HG03064 (cell line): ENCODE measurements around the gene DHRS7B.
"Not testable (repeated sequence)": the region's sequence is repeated elsewhere in the genome, so short reads cannot be mapped to it uniquely, and the experiment has no call there.

Experiments
- ATAC-seq: cut with Tn5 transposase; IDR thresholded peaks from one replicate; pipeline ENCODE4 v1.9.1; 2021; ENCODE audit warnings: low read depth; ENCODE audit not compliant: unreplicated experiment

The DHRS7B gene

DNA sequence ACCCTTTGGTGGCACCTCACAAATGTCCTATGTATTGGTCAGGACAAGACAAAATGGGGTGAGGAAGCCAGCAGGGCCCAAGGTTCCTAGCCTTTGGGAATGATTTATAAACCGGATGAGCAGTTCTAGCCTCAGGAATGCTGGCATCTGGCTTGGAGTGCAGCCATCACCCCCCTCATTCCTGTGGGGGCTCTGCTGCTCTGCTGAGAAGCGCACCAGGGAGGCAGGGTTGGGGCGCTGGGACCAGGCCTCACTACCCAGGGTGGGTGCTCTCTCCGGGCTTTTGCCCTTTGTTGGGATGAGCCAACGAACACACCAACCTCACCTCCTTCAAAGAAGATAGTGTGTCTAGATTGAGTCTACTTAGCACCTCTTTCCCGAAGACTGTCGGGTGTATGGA is 47.9 kb downstream of the DHRS7B start:
- no peak for ATAC-seq

DNA sequence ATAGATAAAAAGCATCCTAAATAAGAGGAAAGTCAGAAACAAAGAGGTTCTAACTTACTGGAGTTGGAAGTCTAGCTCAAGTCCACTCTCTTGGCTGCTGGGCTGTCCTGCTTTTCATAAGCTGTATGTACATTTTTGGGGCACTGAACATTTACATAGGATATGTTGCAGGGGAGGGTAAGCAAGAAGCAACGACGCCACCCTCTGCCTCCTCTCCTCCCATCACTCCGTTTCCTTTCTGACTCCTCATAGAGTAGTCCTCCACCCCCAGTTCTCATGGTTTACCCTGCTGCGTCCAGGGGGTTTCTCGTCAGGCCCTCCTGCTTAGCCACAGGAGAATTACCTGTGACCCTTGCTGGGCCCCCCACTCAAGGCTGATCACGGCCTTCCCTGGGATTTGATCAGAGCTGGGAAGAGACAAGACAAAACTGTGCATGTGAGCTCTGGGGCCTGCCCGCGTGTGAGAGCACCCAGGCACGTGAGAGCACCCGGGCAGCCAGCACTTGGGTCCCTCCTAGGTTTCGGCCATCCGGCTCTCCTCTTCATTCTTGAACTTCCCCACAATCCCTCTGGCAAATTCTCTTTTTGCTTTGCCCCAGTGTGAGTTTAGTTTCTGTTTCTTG is 50.1 kb downstream of the DHRS7B start:
- no peak for ATAC-seq

DNA sequence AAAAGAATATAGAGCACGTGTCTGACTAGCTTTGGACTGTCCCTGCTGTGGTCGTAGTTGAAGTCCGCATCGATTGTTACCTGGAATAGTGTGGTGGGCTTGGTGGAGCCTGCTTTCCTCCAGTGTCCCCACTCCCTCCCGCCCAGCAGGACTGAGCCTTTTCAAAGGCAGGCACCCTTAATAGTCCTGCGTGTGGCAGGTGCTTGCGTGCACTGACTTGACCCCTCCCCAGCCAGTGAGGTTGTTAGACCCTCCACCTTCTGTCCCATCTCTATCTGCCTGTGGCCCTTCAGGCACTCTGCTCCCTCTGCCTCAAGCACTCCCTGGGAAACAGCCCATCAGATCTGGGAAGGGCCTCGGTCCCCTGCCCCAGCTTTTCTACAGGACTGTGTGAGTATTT is 50.6 kb downstream of the DHRS7B start:
- no peak for ATAC-seq

DNA sequence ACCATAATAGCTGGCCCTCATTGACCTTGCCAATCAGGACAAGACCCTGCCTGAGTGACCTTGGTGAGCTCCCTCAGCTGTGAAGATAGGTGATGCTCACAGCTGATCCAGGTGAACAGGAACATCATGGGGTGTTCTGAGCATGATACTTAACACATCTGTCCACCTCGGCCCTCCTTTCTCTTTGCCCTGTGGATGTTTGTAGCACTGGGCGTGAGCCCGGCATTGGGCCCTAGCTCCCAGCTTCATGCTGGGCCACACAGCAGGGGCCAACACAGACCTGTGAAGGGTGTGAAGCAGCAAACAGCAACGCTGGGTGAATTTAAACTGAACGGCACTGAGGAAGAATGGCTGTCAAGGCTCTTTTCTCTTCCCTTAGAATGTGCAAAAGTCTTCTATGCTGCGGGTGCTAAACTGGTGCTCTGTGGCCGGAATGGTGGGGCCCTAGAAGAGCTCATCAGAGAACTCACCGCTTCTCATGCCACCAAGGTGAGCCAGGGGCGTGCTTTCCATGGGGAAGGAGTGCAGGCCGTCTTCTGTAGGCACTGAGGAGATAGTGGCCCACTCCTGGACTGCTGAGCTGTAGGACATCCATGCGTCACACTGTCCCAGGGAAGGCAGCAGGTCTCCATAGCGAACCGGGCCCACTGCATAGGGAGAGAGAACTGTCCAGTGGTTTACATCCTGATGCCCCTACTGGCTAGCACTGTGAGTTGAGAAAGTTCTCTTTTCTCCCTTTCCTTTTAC is 51.3 kb downstream of the DHRS7B start:
- ATAC-seq, result no peak

DNA sequence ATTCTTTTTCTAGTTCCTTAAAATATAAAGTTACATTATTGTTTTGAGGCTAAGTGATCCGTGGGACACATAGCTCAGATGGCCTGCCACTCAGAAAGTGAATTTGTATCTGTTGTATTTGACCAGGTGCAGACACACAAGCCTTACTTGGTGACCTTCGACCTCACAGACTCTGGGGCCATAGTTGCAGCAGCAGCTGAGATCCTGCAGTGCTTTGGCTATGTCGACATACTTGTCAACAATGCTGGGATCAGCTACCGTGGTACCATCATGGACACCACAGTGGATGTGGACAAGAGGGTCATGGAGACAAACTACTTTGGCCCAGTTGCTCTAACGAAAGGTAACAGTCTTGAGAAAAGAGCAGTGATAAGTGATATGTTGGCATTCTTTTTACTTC is 56.7 kb downstream of the DHRS7B start:
- ATAC-seq, result no peak

DNA sequence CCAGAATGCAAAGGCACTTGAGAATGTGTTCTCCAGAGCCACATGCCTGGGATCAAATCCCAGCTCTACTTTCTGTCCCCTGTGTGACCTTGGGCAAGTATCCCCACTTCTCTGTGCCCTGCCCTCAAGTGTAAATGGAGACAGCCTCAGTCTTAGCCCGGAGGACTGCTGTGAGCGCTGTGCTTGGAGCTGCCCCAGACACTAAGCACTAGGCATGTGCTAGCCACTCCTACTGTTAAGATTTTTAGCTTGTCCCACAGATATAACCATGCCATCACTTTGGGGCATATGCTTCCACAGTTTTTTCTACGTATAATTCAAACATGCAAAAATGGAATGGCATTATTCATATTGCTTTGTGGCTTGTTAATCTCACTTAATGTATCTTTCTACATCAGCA is 57.8 kb downstream of the DHRS7B start:
- no peak for ATAC-seq

DNA sequence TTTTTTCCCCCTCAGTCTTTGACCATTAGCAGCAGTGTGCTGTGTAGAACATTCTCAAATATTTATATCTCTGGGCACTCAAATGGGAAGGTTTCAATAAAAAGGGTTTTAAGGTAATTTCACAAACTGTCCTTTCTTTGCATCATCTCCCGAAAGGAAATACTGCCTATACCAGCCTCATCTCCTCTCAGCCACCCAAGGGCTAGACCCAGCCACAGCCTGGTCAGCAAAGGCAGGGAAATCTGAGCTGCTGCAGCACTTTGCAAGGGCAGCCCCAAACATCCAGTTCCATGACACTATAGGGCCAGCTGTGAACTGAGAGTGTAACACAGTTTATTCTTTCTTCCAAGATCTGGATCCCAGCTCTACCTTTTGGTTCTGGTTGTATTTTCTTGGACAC is 58.3 kb downstream of the DHRS7B start:
- ATAC-seq, result no peak

DNA sequence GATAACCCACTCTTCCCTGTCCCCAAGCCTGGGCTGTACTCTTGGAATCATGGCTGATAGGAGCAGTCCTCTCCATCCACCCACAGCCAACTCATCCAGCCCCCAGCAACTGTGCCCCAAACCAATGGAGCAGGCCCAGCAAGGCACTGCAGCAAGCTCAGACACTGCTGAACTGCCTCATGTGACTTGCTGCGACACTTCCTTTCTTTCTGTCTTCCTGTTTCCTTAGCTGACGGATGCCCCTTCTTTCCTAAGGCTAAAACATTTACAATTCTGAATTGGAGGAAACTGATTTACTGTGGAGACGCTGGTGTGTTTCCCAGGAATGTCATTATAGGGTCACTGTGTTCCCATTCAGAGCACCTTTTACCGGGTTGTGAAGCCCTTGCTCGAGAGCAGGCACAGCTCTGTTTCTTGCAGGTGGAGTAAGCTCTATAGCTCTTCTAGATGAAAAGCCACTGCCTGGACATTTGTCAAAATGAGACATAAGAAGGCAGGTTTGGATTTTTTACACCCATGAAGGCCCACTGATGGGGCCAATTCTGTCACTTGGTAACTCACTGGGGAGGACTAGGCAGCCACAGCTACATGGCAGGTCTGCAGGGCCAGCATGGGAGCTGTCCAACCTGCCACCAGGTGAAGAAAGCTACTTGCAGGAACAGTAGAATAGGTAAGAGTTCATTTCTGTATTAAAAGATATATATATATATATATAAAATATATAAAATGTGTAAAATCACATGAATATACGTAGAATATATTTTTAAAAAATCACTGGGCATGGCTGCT is 59.8 kb downstream of the DHRS7B start:
- ATAC-seq, result no peak

DNA sequence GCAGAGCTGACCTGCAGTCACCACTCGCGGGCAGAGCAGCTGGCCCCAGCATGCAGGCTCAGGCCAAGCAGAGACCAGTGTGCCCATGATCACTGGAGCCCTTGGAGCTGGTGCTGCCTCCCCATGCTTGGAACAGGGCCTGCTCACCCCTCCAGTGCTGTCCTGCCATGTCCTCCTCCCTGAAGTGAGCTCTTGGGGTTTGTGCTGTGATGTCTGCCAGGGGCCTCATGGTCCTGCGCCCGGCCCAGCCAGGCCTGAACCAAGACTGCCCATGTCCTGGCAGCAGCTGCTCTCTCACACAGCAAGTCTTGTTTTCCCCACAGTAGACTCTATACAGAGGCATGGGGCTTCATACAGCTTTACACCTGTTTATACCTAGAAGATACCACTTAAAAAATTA is 62.6 kb downstream of the DHRS7B start:
- ATAC-seq, result no peak

DNA sequence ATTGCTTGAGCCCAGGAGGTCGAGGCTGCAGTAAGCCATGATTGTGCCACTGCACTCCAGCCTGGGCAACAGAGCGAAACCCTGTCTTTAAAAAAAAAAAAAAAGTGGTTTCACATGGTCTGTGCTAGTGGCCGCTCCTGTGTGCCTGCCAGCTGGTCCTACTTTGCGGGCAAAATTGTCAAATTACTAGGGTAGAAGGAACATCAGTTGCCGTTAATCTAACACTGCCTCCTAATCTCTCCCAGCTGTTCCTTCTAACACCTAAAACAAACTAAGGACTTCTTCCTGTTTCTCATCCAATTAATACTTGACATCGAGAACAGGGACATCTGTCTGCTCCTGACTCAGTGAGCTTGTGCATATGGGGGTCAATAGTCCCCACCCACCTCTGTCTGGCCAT is 63.3 kb downstream of the DHRS7B start:
- no peak for ATAC-seq

DNA sequence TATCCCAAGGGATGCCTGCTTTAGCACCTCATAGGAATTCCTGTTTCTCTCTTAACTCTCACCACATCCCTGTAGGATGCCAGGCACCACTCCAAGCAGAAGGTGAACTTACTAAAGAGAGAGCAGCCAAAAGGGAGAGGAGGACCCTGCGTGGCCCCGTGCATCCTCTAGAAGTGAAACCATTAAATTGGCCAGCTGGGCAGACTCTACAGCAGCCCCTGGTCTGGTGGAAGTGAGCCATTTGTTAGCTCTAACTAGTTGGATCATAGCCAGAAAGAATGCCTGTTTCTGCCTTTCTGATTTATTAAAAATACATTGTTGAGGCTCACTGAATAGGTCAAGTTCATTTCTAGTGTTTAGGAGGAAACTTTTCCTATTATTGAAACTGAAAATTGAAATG is 64.9 kb downstream of the DHRS7B start:
- ATAC-seq, result no peak

DNA sequence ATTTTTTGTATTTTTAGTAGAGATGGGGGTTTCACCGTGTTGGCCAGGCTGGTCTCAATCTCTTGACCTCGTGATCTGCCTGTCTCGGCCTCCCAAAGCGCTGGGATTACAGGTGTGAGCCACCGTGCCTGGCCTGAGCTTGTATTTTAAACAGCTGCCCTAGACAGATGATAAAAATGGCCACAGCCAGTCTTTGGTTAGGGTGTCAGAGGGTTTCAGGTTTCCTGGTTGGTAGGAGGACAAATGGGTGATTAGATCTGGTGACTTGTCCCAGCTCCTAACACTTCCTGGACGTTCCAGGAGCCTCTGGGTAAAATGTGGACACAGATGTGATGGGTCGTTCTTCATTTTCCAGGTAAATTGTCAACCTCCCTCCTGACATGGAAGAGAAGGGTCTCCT is 65.7 kb downstream of the DHRS7B start:
- not testable (repeated sequence) for ATAC-seq

DNA sequence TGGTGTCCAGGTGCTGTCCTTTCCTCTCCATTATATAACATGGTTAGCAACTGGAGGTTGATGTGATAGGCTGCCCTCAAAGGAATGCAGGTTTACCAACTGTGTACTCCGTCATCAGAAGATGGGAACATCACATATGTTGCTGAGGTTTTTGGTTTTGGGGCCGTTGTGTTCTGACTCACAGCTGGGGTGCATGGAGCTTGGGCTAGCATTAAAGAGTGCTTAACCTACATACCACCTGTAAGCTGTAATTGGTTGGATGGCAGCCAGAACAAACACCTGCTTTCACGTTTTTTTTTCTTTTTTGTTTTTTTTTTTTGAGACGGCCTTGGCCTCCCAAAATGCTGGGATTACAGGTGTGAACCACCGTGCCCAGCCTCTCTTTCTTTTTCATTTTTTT is 66.3 kb downstream of the DHRS7B start:
- ATAC-seq, result no peak

DNA sequence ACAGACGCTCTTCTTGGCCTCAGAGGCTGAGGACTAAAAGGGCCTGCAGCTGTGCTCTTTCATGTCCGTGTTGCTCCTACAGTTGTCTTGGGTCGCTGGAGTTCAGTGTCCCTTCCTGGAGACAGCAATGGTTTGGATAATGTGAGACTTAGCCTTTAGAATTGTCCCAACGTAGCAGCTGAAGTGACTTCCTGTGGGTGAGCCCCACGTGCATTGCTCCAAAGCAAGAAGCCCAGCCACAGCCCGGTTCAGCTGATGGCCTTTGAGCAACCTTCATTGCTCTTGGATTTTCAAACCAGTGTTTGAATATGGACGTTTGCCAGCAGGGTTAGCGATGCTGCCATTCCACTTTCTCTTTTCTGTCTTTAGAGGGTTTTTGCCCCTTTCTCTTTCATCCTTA is 67.5 kb downstream of the DHRS7B start:
- ATAC-seq, result no peak

DNA sequence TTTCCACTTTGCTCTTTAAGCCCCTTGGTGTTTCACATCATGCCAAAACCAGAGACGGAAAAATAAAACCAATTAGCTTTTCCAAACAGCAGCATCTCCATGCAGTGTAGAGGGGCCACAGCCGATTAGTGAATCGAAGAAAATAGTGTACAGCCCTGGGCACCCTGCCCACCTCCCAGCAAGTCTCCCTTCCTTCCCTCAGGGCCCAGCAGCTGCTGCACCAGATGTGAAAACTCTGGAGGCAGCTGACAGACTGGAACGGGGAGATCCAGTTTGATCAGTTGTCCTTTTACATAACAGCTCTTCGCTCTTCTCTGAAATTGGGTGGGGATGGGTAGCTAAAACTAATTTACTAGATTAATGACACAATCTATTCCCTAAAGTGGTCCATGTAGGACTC is 67.9 kb downstream of the DHRS7B start:
- no peak for ATAC-seq

DNA sequence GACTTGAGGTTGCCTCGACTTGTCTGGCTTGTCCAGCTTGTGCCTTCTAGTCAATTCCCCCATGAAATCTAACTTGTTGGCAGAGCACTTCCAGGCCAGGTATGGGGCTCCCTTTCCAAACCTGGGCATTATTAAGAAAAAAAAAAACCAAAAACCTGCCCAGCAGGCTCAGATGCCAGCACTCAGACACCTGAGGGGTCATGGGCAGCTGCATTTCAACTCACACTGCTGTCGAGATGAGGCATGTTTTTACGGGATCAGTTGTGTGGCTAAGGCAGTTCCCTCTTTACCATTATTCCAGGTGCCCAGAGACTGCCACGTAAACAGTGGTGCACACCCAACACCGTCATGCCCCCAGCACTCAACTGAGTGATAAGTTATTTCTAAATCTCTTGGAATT is 69.4 kb downstream of the DHRS7B start:
- ATAC-seq, result no peak

DNA sequence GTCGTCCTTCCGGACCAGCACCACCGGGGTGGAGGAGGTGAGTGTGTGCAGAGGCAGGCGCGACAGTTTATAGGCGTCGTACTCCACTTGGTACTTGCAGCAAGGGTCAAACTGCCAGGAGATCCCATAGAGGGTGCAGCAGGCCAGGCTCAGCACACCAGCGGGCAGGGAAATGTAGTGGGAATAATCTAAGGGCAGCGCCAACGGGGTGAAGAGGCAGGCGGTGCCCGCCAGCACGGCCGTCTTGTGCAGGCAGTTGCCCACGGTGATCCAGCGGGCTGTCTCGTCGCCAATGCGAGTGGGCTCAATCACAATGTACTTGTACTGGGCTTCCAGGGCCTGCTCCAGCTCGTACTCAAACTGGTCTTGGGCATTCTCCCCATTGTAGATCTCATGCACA is 71.6 kb downstream of the DHRS7B start:
- ATAC-seq, result no peak

DNA sequence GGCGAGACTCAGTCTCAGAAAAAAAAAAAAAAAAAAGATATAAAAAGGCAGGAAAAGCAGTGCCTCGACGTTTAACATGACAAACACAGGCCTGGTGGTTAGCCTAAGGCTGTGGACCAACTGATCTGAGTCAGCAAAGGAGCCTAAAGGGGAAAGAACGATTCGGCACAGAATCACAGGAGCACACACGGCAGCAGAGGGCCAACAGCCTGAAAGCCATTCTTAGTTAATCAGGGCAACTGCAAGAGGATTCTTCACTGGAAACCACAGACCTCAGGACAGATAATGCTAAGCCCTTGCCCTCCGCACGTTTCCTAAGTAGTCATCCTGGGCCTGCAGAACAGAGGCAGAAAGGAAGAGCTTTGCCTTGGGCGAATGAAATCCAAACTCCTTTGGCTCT is 72.5 kb downstream of the DHRS7B start:
- no peak for ATAC-seq

DNA sequence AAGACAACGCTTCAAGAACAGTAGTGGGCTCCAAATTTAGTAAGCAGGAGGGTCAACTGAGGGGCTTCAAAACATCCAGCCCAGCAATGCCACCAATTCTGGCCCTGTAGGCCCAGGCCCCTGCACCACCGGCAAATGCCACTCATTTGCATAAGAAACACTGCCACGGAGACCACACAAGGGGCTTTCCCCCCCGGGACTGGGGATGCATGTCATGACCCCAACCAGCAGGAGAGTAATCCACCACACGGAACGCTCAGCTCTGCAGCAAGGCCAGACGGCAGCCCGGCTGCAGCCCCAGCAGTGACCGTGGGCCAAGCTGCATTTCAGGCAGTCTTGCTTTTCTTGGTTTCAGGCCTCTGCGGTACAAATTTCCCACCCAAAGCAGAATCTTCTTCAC is 73.1 kb downstream of the DHRS7B start:
- no peak for ATAC-seq

DNA sequence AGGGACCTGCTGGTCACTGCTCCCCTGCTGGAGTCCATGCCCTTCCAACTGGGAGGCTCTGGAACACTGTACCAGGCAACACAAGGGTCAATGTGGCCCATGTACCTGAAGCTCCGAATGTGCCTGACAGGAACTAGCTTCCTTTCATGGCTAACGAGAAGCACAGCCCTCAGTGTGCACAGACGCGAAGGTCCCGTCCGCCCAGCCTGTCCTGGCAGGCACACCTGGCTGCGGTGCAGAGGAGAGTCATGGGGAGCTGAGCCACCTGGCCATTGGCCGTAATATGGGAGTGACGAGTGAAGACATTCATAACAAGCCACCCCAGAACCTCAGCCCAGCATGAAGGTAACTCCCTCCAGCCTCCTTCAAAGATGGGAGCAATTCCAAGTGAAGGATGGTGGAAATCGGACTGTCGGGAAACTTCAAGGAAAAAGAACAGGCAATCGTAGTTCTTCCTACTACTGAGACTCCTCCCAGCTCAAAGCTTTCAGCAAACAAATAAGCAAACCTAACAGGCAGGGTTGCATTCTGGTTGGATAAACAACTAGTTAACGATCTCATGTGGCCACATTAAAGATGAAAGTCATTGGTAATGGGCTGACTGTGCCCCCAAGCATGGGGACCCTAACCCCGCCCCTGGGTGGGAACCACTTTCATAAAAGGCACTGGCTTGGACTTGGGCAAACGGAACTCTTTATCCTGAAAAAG is 74.0 kb downstream of the DHRS7B start:
- no peak for ATAC-seq

DNA sequence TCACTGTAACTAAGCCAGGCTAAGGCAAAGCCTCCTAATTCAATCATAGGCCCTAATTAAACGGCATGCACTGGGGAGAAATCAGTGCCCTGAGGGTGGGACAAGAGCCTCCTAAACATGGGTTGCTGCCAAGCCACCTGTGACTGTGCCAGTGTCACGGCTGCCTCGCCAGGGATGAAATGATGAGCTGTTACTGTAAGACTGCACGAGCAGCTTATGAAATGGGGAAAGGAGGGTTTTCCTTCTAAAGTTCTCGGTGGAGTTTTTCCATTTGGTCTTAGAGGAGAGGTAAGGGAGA is 74.5 kb downstream of the DHRS7B start:
- ATAC-seq, result no peak
